ENCODE data around the gene CFAP298.

The CFAP298 gene

GRCh38 chr21:32599091-32599490 is 13.1 kb downstream of the CFAP298 start:
- no peak for DNase-seq (ENCODE audit: low spot score)

GRCh38 chr21:32597205-32597604 is 15.0 kb downstream of the CFAP298 start:
- no peak for DNase-seq (ENCODE audit: low spot score)

- no peak for DNase-seq (ENCODE audit: low spot score)
These were observed 16.7 kb downstream of the CFAP298 start for GRCh38 chr21:32595431-32595830.

- DNase-seq (ENCODE audit: low spot score): no peak
These were observed 18.5 kb downstream of the CFAP298 start for GRCh38 chr21:32593690-32594089.

GRCh38 chr21:32592929-32593502 is 19.2 kb downstream of the CFAP298 start:
- DNase-seq (ENCODE audit: low spot score): no peak

- no peak for DNase-seq (ENCODE audit: low spot score)
These were observed 22.0 kb downstream of the CFAP298 start for GRCh38 chr21:32590130-32590529.

GRCh38 chr21:32587651-32588050 is 24.5 kb downstream of the CFAP298 start:
- no peak for DNase-seq (ENCODE audit: low spot score)

GRCh38 chr21:32587120-32587519 is 25.1 kb downstream of the CFAP298 start:
- DNase-seq (ENCODE audit: low spot score): no peak

- DNase-seq (ENCODE audit: low spot score): no peak
These were observed 26.2 kb downstream of the CFAP298 start for GRCh38 chr21:32585970-32586369.

GRCh38 chr21:32585042-32585710 is 27.0 kb downstream of the CFAP298 start, which contains the start of gene TCP10L:
Gene TCP10L, minus strand, starts transcription at chr21:32585523. Its CDS starts 1,219 bp downstream, at chr21:32584304.
- DNase-seq (ENCODE audit: low spot score): no peak

GRCh38 chr21:32584472-32584871 is 27.7 kb downstream of the CFAP298 start:
- no peak for DNase-seq (ENCODE audit: low spot score)

GRCh38 chr21:32581732-32582131 is 30.4 kb downstream of the CFAP298 start:
- DNase-seq (ENCODE audit: low spot score): no peak

- DNase-seq (ENCODE audit: low spot score): no peak
These were observed 31.2 kb downstream of the CFAP298 start for GRCh38 chr21:32580949-32581348.

GRCh38 chr21:32578107-32578691 is 34.0 kb downstream of the CFAP298 start:
- no peak for DNase-seq (ENCODE audit: low spot score)

- DNase-seq (ENCODE audit: low spot score): no peak
These were observed 36.2 kb downstream of the CFAP298 start for GRCh38 chr21:32576011-32576410.

GRCh38 chr21:32574946-32575925 is 36.9 kb downstream of the CFAP298 start:
- DNase-seq (ENCODE audit: low spot score): no peak

GRCh38 chr21:32572574-32573420 is 39.4 kb downstream of the CFAP298 start:
- no peak for DNase-seq (ENCODE audit: low spot score)

GRCh38 chr21:32570456-32570855 is 41.7 kb downstream of the CFAP298 start:
- no peak for DNase-seq (ENCODE audit: low spot score)

GRCh38 chr21:32569261-32570230 is 42.6 kb downstream of the CFAP298 start:
- DNase-seq (ENCODE audit: low spot score): peak; percentile 83

GRCh38 chr21:32567626-32568025 is 44.6 kb downstream of the CFAP298 start:
- DNase-seq (ENCODE audit: low spot score): peak; percentile 76
